Hematopoietic multipotent progenitor cell (in vitro differentiated cells): Measurements from ENCODE around the gene EPHA4. TPM values are rescaled to one million over a fixed set of nuclear protein-coding genes. Genes with fewer than 3 reads are reported as not detected.
A peak's percentile ranks its signal among the peaks of the same experiment; 100 is the strongest.

Source experiments
- DNase-seq, 3 donors: peaks; one replicate each; pipeline ENCODE4 v3.0.0-alpha.2; 2011 to 2015; ENCODE audit warnings: low read depth in 2 of 3, low spot score in 2 of 3
- total RNA-seq: library from RNA; depleted of rRNA; stranded (reverse); fragments of >200 nt; gene quantifications from one replicate; pipeline ENCODE4 v1.2.3, GENCODE V29; 2012

Gene EPHA4
- 0.27 TPM for total RNA-seq

DNA sequence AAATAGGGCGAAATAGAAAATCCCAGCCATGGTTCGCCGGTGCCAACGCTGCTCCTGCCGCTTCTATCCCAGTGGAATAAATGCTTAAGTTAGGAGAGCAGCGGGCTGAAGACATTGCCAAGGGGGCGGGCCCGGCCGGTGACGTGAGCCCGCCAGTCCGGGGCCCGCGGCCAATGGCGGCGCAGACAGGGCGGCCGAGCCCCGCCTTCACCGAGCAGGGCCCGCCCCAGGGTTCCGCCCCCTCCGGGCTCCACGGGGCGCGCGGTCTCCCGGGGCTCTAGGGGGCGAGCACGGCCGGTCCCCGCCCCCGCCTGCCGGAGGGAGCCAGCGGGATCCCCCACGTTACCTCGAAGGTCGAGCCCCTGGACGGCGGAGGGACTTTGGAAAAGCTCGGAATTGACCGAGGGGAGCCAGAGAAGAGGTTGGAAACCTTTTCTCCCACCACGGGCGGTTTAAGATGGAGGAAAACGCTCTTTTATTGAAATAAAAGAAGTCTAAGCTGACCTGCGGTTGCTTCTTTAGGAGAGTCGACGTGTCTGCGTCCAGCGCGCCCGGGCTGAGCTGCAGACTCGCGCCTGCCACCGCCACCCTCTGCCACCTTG lies at the start of gene EPHA4:
Gene EPHA4 (minus strand): TSS at position 86 of the 602 bp plus-strand sequence. CDS start 56 bp downstream, at position 30.
- DNase-seq, result peak; percentile 70 to 87 (median 85)

DNA sequence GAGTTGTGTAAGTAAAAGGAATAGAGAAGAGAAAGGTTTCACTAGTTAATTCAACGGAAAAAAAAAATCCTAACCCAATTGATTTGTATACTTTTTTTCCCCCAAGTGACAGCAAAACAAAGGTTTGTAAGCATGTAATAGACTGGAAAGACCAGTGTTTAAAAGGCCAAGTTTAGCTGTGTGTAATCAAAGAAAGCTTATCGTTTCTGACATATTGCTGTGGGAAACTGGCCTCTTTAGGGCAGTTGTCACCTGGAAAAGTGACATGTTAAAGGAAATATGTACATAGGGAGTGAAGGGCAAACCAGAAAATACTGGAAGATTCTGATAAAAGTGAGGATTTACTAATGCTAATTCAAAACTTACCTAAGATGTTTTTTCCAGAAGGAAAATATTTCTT lies 45.9 kb upstream of the EPHA4 start:
- no peak for DNase-seq

DNA sequence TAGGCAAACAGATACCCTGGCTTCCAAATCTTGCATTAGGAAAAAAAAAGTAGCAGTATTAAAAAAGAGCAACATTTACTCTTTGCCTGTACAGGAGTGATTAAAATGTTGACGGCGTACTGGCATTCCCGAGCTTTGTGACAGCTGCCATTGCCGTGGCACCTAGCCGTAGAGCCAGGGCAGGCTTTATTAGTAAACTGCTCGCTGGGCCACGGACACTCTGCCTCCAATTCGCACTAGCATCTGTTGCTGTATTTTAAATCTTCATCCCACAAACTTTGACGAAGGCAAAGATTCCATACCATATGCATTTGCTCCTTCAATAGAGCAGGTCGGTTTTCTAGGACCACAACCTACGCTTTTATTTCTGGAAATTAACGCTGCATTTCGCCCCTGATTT lies 44.5 kb upstream of the EPHA4 start:
- no peak for DNase-seq

DNA sequence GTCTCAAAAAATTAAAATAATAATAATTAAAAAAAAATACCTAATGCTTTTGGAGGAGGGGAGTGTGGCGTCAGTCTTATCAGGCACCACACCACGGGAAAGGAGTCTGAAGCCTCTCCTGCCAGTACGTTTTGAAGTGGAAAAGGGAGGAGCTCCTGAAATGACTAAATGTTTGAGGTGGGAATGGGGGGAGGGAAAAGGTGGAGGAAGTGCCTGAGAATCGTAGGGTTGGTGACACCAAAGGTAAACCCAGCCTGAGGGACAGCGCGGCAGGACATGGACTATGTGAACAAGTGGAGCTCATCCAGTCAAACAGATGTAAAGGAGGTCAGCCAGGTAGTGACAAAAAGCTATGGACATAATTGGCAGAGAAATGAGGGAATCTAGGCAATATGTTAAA lies 42.2 kb upstream of the EPHA4 start:
- no peak for DNase-seq

DNA sequence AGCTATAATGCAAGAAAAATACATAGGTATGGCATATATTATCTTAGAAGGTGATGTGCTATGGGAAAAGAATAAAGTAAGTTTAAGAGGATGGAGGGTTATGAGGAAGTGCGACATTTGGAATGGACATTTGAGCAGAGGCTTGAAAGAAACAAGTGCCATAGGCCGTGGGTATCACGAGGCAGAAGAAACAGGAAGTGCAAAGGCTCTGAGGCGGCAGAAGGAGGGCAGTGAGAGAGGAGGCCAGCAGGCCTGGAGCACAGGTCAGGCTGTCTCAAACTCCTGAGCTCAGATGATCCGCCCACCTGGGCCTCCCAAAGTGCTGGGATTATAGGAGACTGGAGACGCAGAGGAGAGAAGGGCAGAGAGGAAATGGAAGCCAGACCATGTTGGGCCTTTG lies 40.7 kb upstream of the EPHA4 start:
- no peak for DNase-seq

DNA sequence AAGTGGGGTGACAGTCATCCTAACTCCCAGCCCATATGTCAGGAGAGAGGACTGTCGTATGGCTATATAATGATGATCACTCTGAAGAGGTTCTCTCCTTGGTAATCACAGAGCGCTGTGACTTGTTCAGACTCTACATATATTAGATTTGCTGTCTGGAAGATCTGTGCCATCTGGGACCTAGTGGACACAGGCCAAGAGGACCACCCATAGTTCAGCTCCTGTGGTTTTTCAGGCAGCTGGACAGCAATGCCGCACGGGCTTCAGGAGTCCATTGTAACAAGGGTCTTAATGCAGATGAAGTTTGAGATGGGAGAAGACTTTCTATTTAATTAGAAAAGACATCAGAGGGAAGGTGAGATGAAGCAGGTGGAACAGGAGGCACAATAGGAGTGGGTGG lies 40.1 kb upstream of the EPHA4 start:
- no peak for DNase-seq

DNA sequence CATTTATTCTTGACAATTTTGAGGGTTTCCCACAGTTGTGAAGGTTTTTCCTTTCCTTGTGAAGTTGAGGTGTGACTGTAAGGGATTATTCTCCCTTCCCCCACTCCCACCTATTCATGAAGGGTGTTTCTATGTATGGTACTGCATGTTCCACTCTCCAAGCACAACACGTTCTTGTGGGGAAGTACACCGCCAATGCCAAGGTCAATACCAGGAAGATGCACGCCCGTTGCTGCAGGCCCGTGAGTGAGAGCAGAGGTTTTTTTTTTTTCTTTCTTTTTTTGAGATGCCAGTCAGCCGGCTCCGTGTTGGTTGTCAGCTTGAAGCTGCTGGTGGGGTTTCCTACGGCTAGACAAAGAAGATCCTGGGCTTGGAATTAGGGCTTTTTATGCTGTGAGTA lies 38.6 kb upstream of the EPHA4 start:
- DNase-seq, result no peak

DNA sequence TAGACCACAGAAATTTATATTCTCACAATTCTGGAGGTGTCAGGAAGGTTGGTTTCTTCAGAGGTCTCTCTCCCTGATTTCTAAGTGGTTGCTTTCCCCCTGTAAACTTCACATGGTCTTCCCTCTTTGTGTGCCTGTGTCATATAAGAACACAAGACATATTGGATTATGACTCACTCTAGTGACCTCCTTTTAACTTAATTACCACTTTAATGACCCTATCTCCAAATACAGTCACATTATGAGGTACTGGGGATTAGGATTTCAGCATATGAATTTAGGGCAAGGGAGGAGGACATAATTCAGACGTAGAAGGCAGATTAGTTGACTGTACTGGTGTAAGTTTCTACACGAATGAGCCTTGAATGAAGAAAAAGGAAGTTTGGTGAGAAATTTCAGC lies 38.2 kb upstream of the EPHA4 start:
- DNase-seq, result no peak

DNA sequence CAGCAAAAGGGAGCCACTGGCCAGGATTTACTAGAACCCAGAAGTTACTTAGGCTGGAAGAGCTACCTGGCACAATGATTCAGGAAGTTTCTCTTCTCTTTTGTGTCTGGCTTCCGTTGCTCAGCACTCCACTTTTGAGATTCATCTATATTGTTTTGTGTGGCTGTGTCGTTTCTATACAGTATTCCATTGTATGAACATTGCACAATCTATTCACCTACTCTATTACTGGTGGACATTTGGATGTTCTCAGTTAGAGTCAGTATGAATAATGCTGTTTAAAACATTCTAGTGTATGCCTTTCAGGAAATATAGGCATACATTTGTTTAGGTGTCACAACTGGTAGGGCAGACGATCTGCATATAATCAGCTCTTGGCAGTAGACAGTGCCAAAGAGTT lies 36.3 kb upstream of the EPHA4 start:
- DNase-seq, result no peak

DNA sequence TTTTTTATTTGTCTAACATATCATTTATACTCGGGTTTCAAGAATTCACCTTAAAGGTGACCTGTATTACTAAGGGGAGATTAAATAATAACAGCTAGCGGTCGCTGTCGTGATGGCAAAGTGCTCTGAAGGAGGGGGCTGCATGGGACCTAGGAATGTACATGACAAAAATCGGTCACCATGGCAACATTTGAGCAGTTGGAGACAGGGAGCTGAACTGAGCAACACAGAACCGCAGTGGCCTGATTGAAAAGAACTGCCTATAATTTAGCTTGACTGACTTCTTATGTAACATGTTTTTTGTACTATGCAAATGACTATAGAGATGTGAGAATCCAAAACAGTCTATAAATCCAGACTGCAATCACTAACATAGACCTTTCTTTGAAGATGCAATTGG lies 34.3 kb upstream of the EPHA4 start:
- DNase-seq, result no peak

DNA sequence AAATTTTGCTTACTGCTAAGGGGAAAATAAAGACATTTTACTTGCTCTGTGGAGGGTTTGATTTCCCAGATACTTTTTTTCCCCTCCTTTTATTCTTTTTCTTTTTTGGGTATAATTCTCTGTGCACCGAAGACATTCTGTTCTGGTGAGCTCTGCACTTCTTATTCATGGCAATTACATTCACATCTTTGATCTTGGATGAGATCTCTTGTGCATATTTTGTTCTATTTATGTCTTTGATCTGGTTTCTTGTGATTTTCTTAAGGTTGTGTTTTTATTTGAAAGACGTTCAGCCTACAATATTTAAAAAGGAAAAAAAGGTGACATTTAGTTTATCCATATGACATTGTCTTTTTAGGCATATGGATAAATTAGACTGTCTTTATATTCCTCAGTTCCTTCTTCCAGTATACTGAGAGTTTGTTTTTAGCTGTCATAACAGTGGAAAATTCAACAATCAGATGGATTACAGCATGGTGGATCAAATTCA lies 33.7 kb upstream of the EPHA4 start:
- DNase-seq, result no peak

DNA sequence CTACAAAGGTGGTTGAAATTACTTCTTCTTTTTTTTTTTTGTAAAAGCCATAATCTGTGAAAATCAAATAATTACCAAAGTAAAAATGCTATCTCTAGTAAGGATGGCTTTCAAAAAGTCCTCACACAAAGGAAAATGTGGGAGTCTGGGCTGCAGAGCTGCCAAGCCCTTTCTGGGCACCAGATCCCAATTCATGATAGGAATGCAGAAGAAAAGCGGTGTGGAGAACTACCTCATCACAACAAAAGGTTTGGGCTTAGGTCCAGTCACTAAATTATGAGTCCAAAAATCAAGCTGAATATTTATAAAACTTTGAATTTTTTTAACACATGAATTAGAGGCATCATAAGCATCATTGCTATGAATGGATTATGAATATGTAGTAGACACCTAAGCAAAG lies 30.8 kb upstream of the EPHA4 start:
- no peak for DNase-seq

DNA sequence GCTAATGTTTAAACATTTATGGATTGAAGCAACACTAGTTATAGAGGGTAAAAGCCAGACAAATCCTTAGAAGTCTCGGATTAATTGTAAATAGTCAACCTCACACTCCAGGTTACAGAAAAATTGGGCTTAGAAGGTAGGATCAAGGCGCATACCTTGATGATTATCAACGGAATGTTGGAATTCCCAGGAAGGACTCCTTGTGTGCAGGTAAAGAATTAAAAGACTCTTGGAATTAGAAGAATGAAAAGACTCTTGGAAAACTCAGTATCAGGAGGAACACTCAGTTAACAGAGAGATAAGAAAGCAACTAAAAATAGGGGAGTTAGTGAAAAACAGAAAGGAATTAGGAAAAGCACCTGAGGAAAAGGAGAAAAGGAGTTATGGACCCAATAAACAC lies 29.3 kb upstream of the EPHA4 start:
- DNase-seq, result no peak

DNA sequence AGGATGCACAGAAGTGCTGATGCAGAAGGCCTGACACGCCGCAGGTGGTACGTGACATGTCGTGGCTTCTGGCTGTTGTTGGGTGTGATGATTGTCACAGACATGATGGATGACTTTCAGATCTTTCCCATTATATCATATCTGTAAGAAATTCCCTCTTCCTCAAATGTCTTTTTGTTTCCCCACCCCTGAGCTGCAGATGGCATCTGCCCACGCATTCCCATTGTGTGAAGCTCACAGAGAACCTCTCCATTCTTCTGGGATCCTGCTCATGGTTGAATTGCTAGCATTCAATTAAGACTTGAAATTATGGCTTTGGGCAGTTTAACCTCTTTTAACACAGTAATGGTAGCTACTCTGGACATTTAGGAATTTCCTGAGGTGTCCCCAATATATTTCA lies 28.3 kb upstream of the EPHA4 start:
- DNase-seq, result no peak

DNA sequence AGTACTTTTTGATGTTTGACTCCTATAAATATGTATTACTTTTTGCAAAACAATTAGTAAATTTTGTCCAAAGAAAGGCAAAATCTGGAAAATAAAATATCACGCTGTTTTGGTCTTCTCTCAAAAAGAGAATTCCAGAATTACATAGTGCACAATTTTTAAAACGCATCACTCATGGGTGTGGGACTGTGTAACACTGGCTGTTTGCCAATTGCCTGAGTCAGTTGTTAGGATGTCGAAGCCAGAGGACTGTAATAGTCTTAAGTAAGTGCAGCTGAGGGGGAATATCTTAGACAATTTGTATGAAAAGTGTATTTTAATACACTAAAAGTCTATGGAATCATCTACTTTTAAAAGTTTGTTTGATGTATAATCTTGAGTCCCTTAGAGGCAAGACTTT lies 24.1 kb upstream of the EPHA4 start:
- DNase-seq, result no peak

DNA sequence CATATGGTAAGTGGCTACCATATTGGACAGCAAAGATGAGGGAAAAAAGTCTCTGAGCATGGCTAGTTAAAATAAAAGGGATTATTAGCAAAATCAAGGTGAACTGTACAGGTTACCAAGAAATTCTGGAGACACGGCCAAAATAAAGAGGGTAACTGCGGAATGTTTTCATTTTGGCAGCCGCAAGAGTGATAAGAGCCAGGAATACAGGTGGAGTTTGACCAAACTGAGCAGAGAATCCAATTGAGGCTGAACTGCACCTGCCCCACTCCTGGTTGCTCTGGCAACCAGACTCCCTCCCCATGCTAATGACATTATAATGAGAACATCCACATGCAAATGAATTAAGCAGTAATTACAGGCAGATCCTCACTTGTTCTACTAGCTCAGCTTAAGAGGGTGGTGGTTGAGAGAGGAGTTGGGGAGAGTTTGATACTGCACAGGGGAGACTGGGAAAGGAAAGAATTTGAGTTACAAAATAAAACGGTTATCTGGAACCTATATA lies 18.8 kb upstream of the EPHA4 start:
- DNase-seq, result no peak

DNA sequence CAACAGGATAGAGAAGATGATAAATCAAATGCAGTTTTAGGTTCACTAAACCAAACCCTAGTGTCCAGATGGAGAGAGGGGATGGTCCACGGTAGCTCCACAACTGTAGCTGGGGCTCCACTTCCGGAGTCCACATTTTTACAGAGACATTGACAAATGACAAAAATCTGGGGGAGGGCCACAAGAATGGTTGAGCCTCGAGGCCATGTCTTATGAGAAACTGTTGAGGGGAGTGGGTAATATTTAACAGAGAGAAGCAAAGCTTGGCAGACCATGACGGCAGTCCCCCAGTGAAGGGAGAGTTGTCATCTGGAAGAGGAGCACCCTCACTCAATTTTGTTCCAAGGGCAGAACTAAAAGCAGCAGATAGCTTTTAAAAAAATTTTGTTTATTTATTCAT lies 17.6 kb upstream of the EPHA4 start:
- DNase-seq, result no peak

DNA sequence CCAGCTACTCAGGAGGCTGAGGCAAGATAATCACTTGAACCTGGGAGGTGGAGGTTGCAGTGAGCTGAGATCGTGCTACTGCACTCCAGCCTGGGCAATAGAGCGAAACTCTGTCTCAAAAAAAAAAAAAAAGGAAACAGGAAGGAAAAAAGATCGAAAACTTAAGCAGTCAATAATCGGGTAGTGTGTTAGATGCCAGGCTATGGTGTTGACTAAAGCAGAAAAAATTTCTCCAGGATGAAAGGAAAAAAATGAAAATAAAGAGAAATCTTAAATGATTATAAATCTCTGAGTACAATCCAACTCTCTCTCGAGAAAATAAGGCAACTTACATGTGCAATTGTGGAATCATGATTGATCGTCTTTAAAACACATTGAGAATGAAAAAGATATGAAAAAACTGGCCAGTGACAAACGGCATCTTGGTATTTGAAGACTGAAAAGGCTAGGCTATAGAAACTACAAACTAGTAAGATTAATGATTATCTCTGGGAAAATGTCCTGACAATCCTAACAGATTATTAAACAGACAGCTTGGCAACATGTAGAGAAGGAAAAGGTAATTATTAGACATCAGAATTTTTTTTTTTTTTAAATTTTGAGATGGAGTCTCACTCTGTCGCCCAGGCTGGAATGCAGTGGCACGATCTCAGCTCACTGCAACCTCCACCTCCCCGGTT lies 16.3 kb upstream of the EPHA4 start:
- no peak for DNase-seq

DNA sequence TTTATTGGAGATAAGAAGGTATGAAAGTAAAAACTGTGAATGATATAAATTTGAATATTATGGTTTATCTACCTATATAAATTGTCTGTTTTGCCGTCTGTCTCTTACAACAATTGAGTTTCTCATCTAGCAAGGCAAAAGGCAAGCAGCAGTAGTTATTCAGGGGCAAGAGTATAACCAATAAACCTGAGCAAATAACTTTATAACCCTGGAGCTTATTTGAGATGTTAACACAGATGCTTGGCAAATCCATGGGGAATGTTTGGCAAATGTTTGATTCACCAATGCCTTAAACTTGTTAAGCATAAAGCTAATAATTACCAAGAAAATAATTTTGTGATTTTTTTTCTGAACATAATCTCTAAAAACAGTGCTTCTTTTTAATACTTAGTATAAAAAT lies 9.9 kb upstream of the EPHA4 start:
- DNase-seq, result no peak

DNA sequence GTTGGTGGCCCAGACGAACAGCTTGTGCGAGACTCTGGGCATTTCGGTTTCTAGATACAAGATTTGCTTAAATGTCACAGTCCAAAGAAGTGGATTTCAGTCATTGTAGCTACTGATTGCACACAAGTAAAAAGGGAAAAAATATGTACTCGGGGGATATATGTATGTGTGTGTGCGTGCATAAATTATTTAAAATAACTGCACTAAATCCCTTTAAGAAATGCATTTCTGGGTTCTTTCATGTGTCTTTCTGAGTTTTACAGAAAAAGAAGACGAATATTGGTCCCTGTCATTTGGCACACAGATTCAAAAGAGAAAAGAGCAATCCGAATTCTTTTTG lies 2.1 kb upstream of the EPHA4 start:
- DNase-seq, result no peak

DNA sequence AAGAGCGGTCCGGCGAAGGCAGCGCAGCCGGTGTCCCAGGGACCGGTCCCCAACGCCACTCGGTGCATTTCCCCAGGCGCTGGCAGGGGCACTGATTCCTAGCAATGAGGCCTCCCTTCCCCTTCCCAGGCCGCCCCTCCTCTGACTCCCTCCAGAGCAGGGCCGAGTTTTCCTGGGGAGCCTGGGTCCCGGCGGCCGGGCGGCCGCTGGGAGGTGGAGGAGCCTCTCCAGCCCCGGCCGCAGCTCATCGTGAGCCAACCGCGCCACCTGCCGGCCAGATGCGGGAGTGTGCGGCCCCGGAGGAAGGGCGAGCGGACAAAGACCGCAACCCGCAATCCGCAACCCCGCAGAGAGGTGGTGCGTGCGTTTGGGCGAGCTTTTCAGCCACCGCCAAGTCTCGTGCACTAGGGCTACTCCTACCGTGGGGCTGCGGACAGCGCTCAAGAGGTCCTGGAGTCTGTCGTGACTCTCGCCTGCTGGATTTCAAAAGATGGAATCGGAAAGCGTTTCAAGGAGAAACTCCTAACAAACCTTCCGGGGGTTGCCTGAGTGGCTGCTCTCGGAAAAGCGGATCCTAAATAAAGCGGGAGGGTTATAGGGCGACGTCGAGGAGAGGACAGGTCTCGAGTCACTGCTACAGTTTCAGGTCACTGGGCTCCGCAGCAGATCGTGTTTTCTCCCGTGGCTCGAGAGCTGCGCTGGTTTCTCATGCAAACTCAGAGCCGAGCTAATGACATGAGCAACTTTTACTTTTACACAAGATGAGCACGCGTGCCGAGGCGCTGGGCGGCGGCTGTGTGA lies 1.5 kb upstream of the EPHA4 start:
- DNase-seq, result peak; percentile 61 to 74 (median 73)
